PC-9 (cell line): ENCODE measurements around the gene C5orf22.

Experiments
- EZH2 ChIP-seq: fragments of 200-600 bp; sonication (generic); IDR thresholded peaks from 2 replicates; pipeline ENCODE4 v1.8.0; 2017; ENCODE audit warnings: antibody characterized with exemption, low read depth
- TF ChIP-seq, protein P1 (sequence below): fragments of 200-600 bp; sonication (generic); conservative IDR thresholded peaks from 2 replicates; pipeline ENCODE4 v1.6.1; 2017; ENCODE audit warnings: mixed run types, antibody characterized with exemption, mild to moderate bottlenecking, moderate library complexity

- TF ChIP-seq, protein P1, sequence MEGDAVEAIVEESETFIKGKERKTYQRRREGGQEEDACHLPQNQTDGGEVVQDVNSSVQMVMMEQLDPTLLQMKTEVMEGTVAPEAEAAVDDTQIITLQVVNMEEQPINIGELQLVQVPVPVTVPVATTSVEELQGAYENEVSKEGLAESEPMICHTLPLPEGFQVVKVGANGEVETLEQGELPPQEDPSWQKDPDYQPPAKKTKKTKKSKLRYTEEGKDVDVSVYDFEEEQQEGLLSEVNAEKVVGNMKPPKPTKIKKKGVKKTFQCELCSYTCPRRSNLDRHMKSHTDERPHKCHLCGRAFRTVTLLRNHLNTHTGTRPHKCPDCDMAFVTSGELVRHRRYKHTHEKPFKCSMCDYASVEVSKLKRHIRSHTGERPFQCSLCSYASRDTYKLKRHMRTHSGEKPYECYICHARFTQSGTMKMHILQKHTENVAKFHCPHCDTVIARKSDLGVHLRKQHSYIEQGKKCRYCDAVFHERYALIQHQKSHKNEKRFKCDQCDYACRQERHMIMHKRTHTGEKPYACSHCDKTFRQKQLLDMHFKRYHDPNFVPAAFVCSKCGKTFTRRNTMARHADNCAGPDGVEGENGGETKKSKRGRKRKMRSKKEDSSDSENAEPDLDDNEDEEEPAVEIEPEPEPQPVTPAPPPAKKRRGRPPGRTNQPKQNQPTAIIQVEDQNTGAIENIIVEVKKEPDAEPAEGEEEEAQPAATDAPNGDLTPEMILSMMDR: no peak
- TF ChIP-seq EZH2: no peak
Observed at GRCh38 chr5:31585895-31586270, 53.8 kb downstream of the C5orf22 start.
